ENCODE data around the gene KCNJ5. TPM values are rescaled to one million over a fixed set of nuclear protein-coding genes. Genes with fewer than 3 reads are reported as not detected.
A peak's percentile ranks its signal among the peaks of the same experiment; 100 is the strongest.

KCNJ5 gene
- polyA plus RNA-seq, 6 donors from 2014 or later: not detected

DNA sequence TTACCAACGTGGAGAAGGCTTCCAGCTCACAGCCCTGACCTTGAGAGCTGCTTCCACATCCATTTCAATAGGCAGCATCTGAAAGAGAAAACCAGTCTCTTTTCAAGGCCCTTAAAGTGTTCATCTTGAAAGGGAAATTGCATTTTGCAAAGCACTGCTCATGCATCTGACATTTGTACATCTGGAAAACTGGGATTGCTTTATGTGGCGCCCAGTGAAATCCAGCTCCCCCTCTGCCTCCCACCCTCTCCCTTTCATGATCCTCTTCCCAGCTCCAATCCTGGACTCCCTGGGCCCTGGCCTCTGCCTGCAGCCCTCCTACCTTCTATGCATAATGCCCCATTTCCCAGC, 34.1 kb downstream of the KCNJ5 start:
- H3K36me3 Mint-ChIP-seq: no peaks in the 10 kb centered on the region
- no peak for DNase-seq
- no peak overlapping the region for H3K4me3 Mint-ChIP-seq
- no peak for ATAC-seq (ENCODE audit: low read depth in 2 of 2)
- peaks cover 16 to 22% (median 22%) of the 10 kb centered on the region in 3 donors for H3K4me1 Mint-ChIP-seq
- H3K27me3 Mint-ChIP-seq: peaks cover 12 to 80% (median 38%) of the 10 kb centered on the region in 3 donors
- H3K27ac Mint-ChIP-seq: no peak overlapping the region
- H3K9me3 Mint-ChIP-seq: no peaks in the 10 kb centered on the region

DNA sequence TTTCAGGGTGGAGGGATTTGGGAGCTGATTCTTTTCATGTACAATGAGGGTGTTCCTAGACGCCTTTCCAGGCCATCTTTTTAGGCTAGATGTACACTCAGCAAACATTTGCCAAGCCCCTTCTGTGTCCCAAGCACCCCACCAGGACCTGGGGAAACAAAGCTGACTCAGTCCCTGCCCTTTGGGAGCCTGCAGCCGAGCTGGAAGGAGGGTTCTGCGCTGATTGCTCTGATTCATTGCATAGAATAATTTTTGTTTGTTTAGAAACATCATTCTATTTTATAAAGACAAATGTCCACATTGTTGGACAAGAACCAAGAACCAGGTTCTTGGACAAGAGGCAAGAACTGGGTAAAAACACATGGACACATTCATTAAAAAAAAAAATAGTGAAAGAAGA, 34.8 kb downstream of the KCNJ5 start:
- Mint-ChIP-seq H3K4me3 (no peak overlapping the region), H3K27ac (no peak overlapping the region), H3K36me3 (no peaks in the 10 kb centered on the region), H3K9me3 (peaks cover 0 to 2% (median 0%) of the 10 kb centered on the region in 7 donors), H3K4me1 (peaks cover 16 to 22% (median 22%) of the 10 kb centered on the region in 3 donors), H3K27me3 (peaks cover 8 to 74% (median 36%) of the 10 kb centered on the region in 3 donors)
- no peak for DNase-seq
- ATAC-seq (ENCODE audit: low read depth in 2 of 2): no peak

DNA sequence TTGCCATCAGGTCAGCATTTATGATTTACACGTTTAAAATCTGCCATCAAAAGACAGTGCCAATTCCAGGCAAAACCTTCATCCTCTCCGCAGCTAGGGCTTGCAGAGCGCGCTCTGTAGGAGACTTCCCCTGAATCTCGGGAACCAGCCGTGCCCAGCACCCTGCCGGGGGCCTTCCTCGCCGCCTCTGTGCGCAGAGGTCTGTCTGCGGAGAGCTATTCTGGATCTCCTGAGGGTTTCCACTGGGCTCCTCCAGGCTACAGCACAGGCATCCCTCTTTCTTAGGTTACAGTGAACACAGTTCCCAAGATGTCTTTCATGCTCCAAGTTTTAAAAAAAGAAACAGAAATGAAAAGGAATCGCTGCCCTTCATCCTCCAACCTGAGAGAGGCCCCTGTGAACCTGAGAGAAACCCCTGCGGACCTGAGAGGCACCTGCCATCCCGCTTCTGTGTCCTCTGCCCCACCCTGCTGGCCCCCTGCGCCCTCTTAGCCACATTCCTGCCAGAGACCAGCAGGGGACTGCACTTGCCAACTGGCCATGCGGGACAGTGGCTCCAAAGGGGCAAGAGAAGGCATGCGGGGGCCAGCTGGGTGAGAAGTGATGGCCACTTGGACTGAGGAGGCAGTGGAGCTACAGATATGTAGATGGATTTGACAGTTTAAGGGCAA, 35.4 kb downstream of the KCNJ5 start:
- ATAC-seq (ENCODE audit: low read depth in 2 of 2) (no peak), DNase-seq (no peak)
- Mint-ChIP-seq H3K36me3 (no peaks in the 10 kb centered on the region), H3K27ac (no peak overlapping the region), H3K4me3 (no peak overlapping the region), H3K9me3 (peaks cover 0 to 4% (median 0%) of the 10 kb centered on the region in 7 donors), H3K4me1 (peaks cover 16 to 22% (median 22%) of the 10 kb centered on the region in 3 donors), H3K27me3 (peaks cover 9 to 72% (median 35%) of the 10 kb centered on the region in 3 donors)

DNA sequence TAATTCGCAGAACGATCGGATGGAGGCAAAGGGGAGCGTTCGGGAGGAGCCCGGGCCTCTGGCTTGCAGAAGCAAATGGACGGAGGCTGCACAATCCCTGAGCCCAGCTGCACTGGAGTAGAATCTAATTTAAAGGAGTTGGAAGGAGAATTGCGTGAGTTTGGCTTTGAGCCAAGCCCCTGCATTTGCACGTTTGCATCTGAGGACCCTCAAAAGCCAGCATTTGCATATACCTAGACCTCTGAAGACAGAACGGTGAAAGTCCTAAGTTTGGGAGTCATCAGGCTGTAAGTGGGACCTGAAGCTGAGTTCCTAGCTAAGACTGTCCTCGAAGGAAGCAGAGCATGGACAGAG, 35.9 kb downstream of the KCNJ5 start:
- no peaks in the 10 kb centered on the region for H3K36me3 Mint-ChIP-seq
- H3K27ac Mint-ChIP-seq: no peak overlapping the region
- peaks cover 0 to 4% (median 0%) of the 10 kb centered on the region in 7 donors for H3K9me3 Mint-ChIP-seq
- H3K4me1 Mint-ChIP-seq: peaks cover 16 to 22% (median 22%) of the 10 kb centered on the region in 3 donors
- DNase-seq (no peak), ATAC-seq (ENCODE audit: low read depth in 2 of 2) (no peak)
- H3K4me3 Mint-ChIP-seq: peak overlapping the region in 1 of 8 donors; percentile 66
- H3K27me3 Mint-ChIP-seq: peaks cover 14 to 72% (median 35%) of the 10 kb centered on the region in 3 donors

DNA sequence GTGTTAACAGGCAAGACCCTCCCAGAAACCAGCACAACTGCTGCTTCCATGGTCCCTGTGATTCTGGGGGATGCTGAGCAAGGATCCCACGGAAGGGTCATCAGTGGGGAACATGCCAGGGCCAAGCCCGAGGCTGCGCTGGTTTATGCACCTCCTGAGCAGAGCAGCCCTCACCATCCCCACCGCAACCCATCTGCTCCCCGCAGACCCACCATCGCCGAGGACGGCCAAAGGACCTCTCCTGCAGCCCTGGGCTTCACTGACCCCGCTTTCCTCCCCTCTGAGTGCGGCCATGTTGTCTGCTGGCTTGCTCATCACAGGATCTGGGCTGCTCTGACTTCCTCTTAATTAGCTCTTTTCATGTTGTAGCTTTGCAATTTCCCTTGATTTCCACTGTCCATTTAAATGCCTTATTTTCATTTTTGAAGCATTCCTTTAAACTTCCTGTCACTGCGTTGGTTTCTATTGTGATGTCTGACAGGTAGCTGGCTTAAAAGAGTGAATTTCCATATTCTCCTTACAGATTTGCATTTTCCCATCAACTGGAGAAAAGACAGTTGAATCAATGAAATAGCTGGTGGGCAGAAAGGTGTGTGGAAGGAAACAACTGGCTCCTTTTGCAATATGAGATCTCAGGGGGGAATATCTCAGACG, 36.7 kb downstream of the KCNJ5 start:
- peaks cover 0 to 4% (median 0%) of the 10 kb centered on the region in 7 donors for H3K9me3 Mint-ChIP-seq
- peaks cover 15 to 65% (median 35%) of the 10 kb centered on the region in 3 donors for H3K27me3 Mint-ChIP-seq
- H3K36me3 Mint-ChIP-seq: no peaks in the 10 kb centered on the region

DNA sequence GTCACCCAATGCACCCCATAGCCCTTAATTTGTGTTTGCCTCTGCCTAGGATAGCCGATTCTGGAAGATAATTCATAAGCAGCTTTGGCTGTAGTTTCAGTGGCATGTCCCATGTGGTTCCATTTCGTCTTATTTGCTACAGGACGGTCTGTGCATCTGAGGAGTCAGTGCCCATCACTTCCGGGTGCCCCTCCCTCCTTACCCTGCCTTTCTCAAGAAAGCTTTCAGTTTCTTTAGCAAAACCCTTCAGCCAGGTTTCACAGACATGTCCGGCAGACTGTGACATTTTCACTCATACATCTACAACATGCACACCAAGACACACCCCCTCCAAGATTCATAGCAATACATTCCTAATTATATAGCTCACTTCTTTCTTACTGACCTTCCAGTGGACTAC, 37.2 kb downstream of the KCNJ5 start:
- DNase-seq: peak; percentile 54
- Mint-ChIP-seq H3K4me3 (peak overlapping the region in 6 of 8 donors; percentile 45 to 70 (median 53)), H3K27me3 (peaks cover 15 to 63% (median 37%) of the 10 kb centered on the region in 3 donors), H3K36me3 (no peaks in the 10 kb centered on the region), H3K27ac (peak overlapping the region in 4 of 6 donors; percentile 13 to 33 (median 24)), H3K4me1 (peaks cover 16 to 22% (median 22%) of the 10 kb centered on the region in 3 donors), H3K9me3 (peaks cover 0 to 4% (median 0%) of the 10 kb centered on the region in 7 donors)
- ATAC-seq (ENCODE audit: low read depth in 2 of 2): peak; percentile 93 to 96

More for the DNA sequence above, 36.7 kb downstream of the KCNJ5 start:
- Mint-ChIP-seq H3K4me1 (peaks cover 16 to 22% (median 22%) of the 10 kb centered on the region in 3 donors), H3K4me3 (peak overlapping the region in 6 of 8 donors; percentile 45 to 70 (median 58)), H3K27ac (peak overlapping the region in 2 of 6 donors; percentile 27 to 33)
- DNase-seq (no peak), ATAC-seq (ENCODE audit: low read depth in 2 of 2) (no peak)

DNA sequence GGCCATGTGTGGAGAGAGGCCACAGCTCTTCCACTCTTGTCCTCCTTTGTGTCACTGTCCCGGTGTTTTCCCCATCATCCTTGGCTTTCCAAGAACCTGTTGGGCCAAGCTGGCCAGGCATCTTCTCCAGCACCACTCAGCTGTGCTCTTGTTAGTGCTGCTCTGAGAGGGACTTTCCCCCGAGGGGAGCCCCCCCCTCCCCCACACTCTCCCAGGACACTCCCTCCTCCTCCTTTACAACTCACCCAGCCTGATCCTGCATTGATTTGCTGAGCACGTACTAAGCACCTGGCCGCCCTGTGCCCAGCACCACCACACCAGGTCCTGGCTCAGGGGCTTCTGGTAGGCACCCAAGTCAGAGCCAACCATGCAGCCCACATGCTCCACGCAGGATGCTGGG, 38.3 kb downstream of the KCNJ5 start:
- Mint-ChIP-seq H3K4me1 (peaks cover 16 to 22% (median 22%) of the 10 kb centered on the region in 3 donors), H3K27me3 (peaks cover 11 to 63% (median 40%) of the 10 kb centered on the region in 3 donors), H3K36me3 (peaks cover 0 to 9% of the 10 kb centered on the region in 2 donors), H3K9me3 (peaks cover 0 to 10% (median 5%) of the 10 kb centered on the region in 7 donors), H3K27ac (peak overlapping the region in 2 of 6 donors; percentile 21 to 23), H3K4me3 (peak overlapping the region in 3 of 8 donors; percentile 25 to 73 (median 40))
- no peak for DNase-seq
- no peak for ATAC-seq (ENCODE audit: low read depth in 2 of 2)

DNA sequence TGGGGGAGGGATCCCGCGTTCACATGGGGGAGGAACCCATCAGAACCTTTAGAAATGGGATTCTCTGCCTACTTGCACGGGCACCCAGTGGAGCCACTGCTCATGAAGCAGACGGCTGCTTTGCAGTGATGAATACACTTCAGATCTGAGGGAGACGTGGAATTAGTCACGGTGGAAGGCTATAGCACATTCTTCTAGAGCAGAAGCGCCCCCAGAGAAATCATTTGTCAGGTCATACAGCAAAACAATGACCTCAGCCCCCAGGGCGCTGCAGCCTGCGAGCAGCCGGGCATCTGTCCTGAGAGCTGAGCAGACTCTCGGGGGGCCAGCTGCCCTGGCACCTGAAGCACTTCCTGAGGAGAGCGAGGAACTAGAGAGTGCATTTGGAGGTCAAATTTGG, 38.8 kb downstream of the KCNJ5 start:
- H3K4me1 Mint-ChIP-seq: peaks cover 16 to 22% (median 22%) of the 10 kb centered on the region in 3 donors
- H3K36me3 Mint-ChIP-seq: peaks cover 0 to 9% of the 10 kb centered on the region in 2 donors
- ATAC-seq (ENCODE audit: low read depth in 2 of 2): no peak
- peaks cover 11 to 60% (median 36%) of the 10 kb centered on the region in 3 donors for H3K27me3 Mint-ChIP-seq
- peaks cover 0 to 10% (median 5%) of the 10 kb centered on the region in 7 donors for H3K9me3 Mint-ChIP-seq
- H3K27ac Mint-ChIP-seq: peak overlapping the region in 2 of 6 donors; percentile 21 to 53
- peak overlapping the region in 2 of 8 donors; percentile 15 to 38 for H3K4me3 Mint-ChIP-seq
- DNase-seq: no peak

DNA sequence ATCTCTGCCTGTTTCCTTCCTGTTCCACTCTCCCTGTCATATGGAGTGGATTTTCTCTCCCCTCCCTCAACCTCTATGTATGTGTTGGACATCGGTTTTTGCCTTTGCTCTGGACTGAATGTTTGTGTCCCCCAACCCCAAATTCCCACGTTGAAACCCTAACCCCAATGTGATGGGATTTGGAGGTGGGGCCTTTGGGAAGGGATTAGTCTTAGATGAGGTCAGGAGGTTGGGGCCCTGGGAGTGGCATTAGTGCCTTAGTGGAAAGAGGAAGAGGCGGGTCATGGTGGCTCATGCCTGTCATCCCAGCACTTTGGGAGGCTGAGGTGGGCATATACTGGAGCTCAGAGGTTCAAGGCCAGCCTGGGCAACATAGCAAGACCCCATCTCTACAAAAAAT, 39.9 kb downstream of the KCNJ5 start:
- Mint-ChIP-seq H3K27ac (no peak overlapping the region), H3K9me3 (peaks cover 0 to 10% (median 5%) of the 10 kb centered on the region in 7 donors), H3K4me3 (peak overlapping the region in 1 of 8 donors; percentile 44), H3K27me3 (peaks cover 11 to 52% (median 36%) of the 10 kb centered on the region in 3 donors), H3K4me1 (peaks cover 16 to 22% (median 22%) of the 10 kb centered on the region in 3 donors), H3K36me3 (peaks cover 0 to 9% of the 10 kb centered on the region in 2 donors)
- no peak for ATAC-seq (ENCODE audit: low read depth in 2 of 2)
- no peak for DNase-seq

DNA sequence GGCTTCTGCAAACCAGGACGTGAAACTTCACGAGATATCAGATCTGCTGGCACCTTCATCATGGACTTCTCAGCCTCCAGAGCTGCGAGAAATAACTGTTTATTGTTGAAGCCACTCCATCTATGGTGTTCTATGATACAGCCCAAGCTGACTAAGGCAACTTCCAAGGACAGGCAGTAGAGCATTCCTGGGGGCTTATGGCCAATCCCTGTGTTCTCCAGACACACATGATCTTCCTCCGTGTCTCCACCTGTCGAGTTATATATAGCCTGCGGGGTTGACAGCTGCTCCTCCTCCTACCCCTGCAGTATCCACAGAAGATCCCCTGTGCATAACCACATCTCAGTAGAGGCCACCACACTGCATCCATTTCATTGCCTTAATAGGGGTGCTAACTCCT, 40.5 kb downstream of the KCNJ5 start:
- no peak for ATAC-seq (ENCODE audit: low read depth in 2 of 2)
- Mint-ChIP-seq H3K27ac (no peak overlapping the region), H3K4me3 (no peak overlapping the region)

DNA sequence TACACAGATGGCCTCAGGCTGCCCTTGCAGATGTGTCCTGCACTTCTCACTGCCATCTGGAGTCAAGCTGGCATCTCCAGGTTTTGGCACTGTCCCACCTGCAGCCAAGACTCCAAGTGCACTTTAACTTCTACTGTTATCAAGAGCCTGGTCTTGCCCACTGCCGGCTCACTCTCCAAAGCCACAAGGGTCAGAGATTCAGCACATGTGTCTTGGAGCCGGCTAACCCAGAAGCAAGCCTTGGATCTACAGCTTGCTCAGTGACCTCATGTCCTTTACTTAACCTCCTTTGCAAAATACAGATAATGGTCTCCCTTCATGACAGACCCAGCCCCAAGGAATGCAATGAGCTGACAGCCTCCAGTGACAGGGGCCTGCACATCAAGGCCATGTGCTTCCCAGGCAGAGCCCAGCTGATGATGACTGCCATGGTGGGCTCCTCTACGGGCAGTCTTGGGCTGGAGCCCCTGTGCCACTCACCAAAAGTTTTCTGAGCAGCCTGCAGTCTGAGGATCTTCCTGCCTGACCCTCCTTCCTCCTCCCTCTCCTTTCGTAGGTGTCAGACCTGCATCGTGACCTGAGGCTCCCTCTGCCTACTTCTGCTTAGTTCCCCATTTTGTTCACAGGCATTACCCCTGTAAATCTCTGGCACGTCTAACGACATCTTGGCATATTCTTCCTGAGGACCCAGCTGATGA, 42.5 kb downstream of the KCNJ5 start:
- Mint-ChIP-seq H3K9me3 (peaks cover 0 to 10% (median 5%) of the 10 kb centered on the region in 7 donors), H3K4me1 (peaks cover 7 to 13% (median 12%) of the 10 kb centered on the region in 3 donors), H3K4me3 (peak overlapping the region in 1 of 8 donors; percentile 3), H3K27me3 (peaks cover 9 to 37% (median 30%) of the 10 kb centered on the region in 3 donors), H3K27ac (no peak overlapping the region), H3K36me3 (peaks cover 0 to 9% of the 10 kb centered on the region in 2 donors)
- ATAC-seq (ENCODE audit: low read depth in 2 of 2) (no peak), DNase-seq (no peak)

More for the DNA sequence above, 40.5 kb downstream of the KCNJ5 start:
- H3K4me1 Mint-ChIP-seq: peaks cover 16 to 22% (median 22%) of the 10 kb centered on the region in 3 donors
- peaks cover 0 to 10% (median 5%) of the 10 kb centered on the region in 7 donors for H3K9me3 Mint-ChIP-seq
- H3K27me3 Mint-ChIP-seq: peaks cover 11 to 48% (median 33%) of the 10 kb centered on the region in 3 donors
- no peak for DNase-seq
- H3K36me3 Mint-ChIP-seq: peaks cover 0 to 9% of the 10 kb centered on the region in 2 donors

DNA sequence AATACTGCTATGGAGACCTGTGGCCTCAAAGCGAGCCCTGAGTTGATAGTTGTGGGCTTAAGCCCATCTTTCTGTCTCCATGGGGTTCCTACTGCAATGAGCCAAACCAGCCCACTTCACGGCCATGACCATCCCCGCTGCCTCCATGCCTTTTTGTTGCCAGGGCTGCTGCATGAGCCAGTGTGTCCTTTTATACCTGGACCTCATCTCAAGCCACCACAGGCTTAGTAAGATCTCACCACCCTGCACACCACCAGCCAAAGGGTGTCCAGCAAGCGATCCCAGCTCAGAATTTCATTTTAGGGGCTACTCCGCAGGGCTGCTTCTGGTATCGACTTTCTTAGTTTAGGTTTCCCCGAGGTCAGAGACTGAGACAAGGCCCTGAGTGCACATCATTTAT, 43.2 kb downstream of the KCNJ5 start:
- Mint-ChIP-seq H3K4me3 (no peak overlapping the region), H3K9me3 (peaks cover 0 to 10% (median 5%) of the 10 kb centered on the region in 7 donors), H3K4me1 (peaks cover 4 to 8% (median 5%) of the 10 kb centered on the region in 3 donors), H3K27me3 (peaks cover 15 to 42% (median 33%) of the 10 kb centered on the region in 3 donors), H3K27ac (no peak overlapping the region), H3K36me3 (peaks cover 0 to 9% of the 10 kb centered on the region in 2 donors)
- no peak for ATAC-seq (ENCODE audit: low read depth in 2 of 2)
- DNase-seq: no peak

DNA sequence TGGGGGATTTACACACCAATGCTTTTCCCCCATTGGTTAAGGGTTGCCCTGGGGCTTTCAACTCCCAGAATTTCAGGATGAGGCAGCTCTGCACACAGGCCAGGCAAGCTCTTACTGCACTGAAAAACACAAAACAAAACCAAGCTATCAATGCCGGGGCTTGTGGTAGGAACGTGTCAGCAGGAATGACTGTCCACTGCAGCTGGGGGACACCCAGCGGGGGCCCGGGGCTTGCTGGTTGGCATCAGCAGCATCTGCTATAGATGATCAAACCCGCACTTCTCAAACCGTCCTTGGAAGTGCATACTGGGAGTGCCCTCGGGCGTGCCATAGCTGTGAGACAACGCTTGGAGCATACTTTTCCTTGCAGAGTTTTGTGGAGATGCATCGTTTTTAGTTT, 43.8 kb downstream of the KCNJ5 start:
- no peak for ATAC-seq (ENCODE audit: low read depth in 2 of 2)
- Mint-ChIP-seq H3K27ac (peak overlapping the region in 1 of 6 donors; percentile 27), H3K4me1 (peaks cover 0 to 2% (median 0%) of the 10 kb centered on the region in 3 donors), H3K9me3 (peaks cover 0 to 10% (median 5%) of the 10 kb centered on the region in 7 donors), H3K27me3 (peaks cover 15 to 36% (median 33%) of the 10 kb centered on the region in 3 donors), H3K36me3 (peaks cover 0 to 9% of the 10 kb centered on the region in 2 donors), H3K4me3 (no peak overlapping the region)
- no peak for DNase-seq
